GM19025 (cell line): ENCODE data around the gene ARNT2.

Experiments used
- ATAC-seq: cut with Tn5 transposase; IDR thresholded peaks from one replicate; pipeline ENCODE4 v1.9.1; 2021; ENCODE audit warnings: mild to moderate bottlenecking, low read depth, moderate library complexity; ENCODE audit not compliant: unreplicated experiment

The ARNT2 gene

DNA sequence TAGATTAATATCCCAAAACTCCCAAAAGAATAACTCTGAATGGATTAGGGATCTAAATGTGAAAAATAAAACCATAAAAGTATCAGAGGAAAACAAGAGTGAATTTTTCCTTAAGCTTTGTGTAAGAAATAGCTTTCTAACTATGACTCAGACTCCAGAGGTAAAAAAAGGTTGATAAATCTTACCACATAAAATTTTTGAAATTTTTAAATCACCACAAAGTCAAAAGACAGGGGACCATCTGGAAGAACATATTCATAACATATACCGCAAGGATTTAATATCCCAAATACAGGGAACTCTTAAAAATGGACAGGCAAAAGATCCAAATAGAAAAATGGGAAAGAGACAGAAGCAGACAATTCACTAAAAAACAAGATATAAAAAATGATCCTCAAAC is 145.0 kb downstream of the ARNT2 start:
- ATAC-seq = no peak

DNA sequence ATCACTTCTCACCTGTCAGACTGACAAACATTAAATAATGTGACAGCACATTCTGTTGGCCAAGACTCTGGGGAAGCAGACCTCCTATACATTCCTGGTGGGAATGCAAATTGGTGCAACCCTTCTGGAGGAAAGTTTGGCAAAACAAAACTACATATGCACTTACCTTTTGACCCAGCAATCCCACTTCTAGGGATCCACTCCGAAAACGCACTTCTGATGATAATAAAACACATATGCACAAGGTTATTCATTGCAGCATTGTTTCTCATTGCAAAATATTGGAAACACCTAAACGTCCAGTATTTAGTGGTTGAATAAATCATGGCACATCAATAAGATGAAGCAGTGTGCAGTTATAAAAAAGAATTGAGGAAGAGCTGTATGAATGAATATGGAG is 145.5 kb downstream of the ARNT2 start:
- no peak for ATAC-seq

DNA sequence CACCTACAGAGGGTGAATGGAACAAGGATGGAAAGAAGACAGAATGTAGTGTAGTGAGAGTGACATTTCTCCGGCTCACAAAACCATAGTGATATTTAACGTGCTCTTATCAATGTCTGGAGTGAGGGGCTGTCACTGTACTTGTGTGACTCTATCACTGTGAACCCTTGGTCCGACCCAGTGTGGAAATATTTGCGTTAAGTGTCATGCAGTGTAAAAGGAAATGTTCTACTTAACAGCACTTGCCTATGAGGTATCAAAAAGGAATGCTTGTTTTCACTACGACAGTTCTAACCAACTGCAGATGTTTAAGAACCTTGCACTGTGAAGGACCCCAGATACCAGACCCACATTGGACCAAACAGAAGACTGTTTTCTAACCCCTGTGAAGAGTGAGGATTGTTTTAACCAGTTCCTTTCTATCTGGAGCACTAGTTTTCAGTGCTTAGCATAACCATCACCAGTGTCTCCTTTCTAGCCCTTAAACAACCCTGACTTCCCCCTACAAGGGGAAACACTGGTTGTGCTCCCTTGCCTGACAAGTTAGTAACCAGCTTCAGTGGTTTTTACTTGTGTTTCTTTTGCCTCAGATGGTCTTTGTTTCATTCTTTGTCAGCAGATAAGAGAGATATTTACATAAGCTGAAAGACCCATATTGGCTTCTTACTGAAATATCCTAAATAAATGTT is 146.2 kb downstream of the ARNT2 start:
- ATAC-seq = no peak

DNA sequence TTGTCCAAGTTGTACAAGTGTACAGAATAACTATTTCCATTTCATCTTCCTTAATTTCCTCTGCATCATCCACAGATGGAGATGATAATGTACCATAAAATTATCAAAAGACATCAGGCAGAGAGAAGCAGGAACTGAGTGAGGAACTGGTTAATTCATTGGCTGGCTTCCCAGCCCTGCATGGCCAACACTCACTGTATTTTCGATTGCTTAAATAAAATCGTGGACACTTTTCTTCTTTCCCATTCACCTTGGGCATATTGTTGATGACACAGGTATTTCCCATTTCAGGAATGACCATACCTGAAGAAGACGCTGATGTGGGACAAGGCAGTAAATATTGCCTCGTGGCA is 146.7 kb downstream of the ARNT2 start:
- no peak for ATAC-seq

DNA sequence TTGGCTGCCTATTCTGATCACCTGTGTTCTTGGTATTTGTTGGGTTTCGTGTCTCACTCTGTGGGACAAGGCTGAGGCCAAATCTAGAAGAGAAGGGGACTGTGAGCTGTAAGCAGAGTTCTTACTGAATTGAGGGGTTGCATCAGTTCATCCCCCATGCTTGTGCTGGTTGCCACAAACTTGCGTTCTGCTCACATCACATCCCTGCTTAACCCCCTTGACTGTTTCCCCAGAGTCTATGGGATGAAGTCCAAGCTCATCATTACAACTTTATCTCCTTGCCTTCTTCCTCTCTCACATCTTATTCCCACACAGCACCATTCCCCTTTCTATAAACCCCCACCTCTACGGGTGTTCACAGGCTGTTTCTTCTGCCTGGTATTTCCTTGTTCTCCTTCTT is 147.2 kb downstream of the ARNT2 start:
- no peak for ATAC-seq

DNA sequence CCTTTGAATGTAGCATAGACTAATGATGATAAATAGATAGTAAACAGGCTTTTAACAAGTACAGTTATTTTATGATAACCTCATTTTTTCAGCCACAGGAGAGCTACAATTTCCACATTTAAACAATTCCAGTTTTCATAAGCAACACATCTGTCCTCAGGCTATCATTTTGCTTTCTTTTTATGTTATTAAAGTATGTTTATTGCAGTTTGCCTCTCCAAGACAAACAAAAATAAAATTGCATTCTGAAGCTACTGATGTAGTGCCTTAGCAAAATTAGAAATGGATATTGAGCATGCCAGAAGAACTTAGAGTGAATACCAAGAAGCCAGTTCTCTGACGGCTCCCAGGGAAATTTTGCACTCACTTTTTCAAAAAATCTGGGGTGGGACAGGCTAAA is 150.4 kb downstream of the ARNT2 start:
- ATAC-seq = no peak

DNA sequence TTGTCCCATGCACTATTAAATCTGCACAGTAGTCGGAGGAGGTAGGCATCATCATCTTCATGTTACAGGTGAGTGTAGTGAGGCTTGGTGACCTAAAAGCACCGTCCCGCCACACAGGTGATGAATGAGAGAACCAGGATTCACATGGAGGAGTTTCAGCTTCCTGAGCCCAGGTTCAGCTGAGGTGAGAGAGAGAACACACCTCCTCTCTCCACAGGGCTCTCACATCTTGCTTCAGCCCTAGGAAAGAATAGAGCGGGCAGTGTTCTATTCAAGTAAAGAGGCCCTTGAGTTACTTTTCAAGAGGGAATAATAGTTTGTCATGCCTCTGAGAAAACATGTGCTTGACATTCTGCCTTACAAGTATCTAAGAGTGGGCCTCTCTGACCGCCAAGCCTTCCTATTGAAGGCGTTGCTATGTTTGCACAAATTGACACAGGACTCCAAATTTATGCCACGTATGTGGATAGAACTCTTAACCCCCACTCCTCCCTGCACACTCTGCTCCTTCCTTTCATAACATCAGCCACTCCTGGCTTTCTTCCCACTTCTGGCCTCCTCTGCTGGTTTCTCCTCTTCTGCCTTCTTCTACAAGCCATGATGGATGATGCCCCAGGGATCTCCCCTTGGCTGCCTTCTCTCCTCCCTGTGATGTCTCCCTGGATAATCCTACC is 152.6 kb downstream of the ARNT2 start:
- ATAC-seq = no peak

DNA sequence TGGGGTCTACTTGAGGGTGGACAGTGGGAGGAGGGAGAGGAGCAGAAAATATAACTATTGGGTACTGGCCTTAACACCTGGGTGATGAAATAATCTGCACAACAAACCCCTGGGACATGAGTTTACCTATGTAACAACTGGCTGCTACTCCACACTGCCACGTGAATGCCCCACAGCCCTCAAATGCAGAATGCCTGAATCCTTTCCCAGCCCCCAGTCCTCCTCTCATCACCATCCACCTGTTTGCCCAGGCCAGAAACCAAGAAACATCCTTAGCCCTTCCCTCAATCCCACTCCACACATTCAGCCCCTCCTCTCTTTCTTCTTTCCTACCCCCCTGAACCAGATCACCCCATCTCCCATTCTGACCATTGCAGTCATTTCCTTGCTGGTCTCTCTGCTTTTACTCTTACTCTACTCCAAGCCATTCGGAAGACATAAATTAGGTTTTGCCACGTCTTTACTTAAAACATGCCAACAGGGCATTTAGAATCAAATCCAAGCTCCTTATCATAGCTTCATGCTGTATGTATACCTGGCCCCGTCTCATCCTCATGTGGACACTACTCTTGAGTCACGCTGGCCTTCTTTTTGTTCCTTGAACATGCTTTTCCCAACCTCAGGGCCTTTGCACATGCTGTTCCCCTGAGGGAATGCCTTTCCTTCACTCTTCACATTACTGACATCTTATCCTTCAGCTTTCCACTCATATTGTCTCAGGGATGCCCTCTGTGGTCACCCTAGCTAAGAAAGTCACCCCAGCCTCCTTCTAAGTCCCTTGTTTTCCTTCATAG is 153.5 kb downstream of the ARNT2 start:
- ATAC-seq = no peak

DNA sequence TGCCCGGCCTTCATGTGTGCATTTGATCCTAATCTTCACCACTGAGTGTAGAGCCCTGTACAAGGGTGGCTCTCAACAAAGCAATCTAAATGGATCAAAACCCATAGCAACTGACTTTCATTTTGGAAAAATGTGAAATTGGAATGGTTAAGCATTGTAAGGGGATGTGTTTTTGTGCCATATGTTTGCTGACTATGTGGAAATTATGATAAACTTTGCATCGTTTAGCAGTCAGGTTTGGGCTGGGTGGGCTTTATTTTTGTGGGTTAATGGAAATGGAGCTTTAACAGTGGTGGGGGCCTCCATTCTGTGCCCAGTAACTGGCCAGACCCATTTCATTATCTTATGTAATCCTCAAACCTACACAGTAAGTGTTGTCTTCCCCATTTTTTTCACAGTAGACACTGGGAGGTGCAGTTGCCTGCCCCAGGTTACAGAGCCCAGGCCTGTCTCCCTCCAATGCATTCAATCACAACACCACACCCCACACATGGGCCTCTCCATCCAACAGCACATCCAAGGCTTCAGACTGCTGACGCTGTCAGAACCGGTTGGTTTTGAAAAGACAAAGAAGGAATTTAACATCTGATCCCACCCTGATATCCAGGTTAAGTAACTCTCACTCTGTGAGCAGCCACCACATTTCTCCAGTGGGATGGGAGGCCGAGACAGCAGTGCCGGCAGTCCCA is 154.6 kb downstream of the ARNT2 start:
- ATAC-seq = no peak

DNA sequence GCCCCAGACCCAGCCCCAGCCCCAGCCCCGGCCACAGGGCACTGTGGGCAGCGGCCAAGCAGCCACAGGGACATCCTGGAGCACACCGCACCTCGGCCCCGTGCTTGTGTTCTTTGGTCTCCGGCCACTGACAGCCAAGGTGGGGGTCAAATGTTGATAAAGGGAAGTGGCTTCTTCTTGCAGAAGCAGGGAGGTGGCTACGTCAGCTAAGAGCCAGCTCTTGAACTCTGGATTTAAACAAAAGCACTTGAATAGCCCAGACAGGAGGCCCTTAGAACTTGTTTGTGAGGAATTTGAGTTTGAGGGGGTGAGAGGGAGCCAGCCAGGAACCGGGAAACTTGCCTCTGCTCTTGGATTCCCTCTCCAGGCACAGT is 155.1 kb downstream of the ARNT2 start:
- no peak for ATAC-seq

DNA sequence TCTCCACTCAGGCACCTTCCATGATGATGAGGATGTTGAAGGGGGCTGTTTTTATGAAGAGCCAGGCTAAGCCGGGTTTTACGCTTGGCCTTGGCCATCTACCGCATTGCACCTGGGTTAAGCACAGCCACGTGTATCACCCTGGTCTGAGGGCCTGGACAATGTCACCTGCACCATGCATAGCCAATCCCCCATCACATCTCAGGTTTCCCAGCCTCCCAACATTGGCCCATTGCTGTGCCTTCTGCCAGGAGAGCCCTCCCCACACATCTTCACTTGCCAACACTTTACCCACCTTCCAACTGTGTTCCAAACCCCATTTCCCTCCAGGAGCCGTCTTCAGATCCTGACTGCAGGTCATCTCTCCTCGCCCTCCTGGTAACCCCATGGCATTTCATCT is 155.6 kb downstream of the ARNT2 start:
- ATAC-seq = no peak

DNA sequence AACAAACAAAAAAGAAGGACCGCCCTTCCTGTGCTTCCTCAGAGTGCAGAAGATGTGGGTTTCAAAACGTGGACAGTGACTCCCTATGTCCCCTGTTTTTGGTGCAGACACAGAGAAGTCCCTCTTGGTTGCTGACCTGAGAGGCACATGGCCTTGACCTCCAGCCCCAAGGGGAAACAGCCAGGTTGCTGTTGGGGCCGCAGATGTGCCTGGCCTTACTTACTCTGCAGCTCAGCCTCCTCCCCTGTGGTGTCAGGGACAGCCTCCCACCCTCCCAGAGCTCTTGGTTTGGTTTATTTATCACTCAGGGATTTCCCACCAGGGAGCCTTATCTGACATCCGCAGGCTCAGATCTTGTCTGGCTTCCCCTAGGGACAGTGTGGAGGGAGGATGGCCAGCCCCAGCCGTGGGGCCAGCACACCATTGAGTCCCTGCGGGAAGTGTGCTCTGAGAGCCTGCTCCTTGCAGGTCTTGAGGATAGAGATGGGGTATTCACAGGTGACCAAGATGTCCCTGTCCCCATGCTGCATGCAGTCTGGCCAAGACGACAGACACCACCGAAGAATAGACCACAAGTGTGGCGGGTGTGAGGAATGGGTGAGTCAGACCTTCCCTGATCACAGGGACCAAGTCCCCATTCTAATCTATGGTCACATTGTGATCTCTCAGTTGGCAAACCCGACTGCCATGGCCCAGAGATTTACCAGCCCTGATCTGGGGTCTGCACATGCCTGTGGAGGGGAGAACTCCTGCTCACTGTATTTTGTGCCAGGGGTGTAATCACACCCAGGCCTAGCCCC is 156.6 kb downstream of the ARNT2 start:
- no peak for ATAC-seq

DNA sequence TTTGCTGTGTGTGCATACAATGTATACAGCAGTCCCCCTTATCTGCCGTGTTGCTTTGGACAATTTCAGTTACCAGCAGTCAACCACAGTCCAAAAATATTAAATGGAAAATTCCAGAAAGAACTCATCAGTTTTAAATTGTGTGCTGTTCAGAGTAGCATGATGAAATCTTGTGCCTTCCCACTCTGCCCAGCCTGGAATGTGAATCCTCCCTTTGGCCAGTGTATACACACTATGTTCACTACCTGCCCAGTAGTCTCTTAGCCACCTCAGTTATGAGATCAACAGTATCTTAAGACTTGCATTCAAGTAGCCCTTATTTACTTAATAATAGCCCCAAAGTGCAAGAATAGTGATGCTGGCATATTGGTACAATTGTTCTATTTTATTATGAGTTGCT is 157.3 kb downstream of the ARNT2 start:
- ATAC-seq = no peak

DNA sequence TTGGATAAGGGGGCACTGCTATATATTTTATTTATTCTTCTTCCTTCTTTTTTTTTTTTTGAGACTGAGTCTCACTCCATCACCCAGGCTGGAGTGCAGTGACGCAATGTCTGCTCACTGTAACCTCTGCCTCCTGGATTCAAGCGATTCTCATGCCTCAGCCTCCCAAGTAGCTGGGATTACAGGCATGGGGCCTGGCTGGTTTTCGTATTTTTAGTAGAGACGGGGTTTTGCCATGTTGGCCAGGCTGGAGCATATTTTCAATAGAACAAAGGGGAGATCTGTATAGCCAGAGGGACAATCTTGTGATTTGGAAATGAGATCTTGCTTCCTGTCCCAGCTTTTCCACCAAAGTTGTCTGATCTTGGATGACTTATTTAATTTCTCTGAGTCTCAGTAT is 157.9 kb downstream of the ARNT2 start:
- no peak for ATAC-seq

DNA sequence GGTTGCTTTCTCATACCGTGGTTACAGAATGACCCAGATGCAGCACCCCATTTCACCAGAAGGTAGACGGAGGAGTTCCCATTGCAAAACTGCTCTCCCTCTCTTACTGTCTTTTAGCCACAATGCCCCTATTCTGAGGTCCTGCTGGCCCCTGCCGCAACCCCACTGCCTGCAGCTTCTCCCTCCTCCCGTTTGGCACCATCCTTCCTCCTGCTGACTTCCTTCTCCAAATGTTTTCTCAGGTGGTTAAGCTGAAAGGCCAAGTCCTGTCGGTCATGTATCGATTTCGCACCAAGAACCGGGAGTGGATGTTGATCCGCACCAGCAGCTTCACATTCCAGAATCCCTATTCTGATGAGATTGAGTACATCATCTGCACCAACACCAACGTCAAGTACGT is 158.7 kb downstream of the ARNT2 start:
- ATAC-seq = no peak

DNA sequence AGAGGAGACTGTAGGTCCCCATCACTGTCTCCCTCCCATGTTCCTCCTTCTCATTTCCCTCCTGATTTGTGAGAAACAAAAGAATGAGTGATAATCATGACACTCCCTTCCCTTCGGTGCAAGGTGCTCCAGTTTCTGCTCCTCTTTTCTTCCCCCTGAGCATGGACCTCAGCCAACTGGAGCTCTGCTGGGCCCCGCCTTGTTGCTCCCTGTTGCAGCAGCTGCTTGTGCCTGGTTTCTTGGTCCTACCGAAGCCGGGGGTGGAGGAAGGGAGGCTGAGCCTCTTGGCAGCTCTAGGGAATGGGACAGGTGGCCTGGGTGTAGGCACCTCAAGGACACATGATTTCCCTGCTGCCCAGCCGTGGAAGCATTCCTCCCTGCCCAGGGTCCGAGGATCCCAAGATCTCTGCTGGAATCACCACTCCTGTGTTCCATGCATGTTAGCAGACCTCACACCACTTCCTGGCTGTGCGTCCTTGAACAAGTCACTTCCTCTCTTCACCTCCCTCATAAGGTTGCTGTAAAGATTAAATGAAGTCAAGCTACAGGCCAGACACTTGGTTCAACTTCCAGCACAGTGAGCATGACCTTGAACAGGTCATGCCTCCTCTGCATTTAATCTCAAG is 159.3 kb downstream of the ARNT2 start:
- no peak for ATAC-seq

DNA sequence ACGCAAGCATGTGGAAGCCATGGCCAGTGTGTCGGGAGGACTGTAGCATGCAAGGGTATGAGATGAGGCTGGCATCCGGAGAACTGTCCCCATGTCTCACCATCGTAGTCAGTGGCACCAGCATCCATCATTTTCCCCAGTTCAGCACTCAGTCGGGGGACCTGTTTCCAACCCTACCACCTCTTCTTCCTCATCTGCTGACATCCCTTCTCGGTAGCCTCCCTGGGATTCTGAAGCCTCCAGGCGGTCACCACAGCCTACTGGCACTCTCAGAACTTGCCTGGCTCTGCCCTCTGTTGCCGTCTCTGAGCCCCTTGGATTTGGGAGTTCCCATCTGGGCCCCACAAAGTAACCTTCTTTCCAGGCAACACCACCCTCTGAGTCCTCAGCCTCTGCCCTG is 159.9 kb downstream of the ARNT2 start:
- no peak for ATAC-seq

DNA sequence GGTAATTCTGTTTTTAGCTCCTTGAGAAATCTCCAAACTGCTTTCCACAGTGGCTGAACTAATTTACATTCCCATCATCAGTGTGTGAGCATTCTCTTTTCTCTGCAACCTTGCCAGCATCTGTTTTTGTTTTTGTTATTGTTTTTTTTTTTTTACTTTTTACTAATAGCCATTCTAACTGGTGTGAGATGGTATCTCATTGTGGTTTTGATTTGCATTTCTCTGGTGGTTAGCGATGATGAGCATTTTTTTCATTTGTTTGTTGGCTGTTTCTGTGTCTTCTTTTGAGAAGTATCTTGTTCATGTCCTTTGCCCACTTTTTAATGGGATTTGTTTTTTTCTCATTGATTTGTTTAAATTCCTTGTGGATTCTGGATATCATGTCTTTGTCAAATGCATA is 161.2 kb downstream of the ARNT2 start:
- ATAC-seq = no peak

DNA sequence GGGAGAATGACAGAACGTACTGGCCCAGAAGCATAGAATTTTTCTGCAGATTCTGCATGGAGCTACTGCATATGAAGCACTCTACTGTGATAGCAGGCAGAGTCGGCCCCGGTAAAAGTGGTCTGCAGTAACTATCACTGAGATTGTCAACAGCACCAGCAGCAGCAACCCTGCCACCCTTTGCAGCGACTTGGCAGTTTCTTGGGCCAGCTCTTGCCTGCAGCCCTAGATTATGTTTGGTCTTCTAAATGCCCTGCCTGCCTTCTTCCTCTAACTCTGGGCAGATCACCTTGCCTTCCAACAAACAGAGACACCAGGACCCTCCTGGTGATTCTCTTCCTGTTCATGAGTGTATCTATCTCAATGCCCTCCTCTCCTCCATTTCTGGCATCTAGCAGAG is 161.8 kb downstream of the ARNT2 start:
- ATAC-seq = no peak

DNA sequence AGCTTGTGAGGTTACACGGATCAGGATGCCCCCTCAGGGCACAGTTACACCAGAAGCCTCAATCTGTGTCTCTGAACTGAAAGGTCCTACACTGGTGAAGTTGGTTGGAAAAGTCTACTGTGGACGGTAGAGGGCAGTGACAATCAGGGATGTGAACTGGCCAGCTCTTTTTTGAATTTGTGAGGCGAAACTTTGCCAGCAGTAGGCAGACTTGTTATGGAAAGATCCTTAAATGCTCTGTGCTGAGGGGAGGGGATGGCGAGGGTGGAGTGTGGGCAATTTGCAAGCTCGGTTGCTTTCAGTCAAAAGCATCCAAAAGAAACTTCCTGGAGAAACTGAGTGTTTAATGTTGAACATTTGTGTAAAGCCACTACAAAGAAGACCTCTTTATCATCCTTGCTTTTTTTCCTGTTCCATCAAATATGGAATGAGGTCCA is 163.6 kb downstream of the ARNT2 start:
- no peak for ATAC-seq
